OCI-M1 (cell line): ENCODE results near the gene STAC.
"Not testable (repeated sequence)": the region's sequence is repeated elsewhere in the genome, so short reads cannot be mapped to it uniquely, and the experiment has no call there.

Source experiments
- DNase-seq: peaks from one replicate; lab custom pipeline; 2025; lab: John Stamatoyannopoulos, UW

Gene STAC

GRCh38 chr3:36480911-36481648, 100.8 kb downstream of the STAC start:
- DNase-seq = no peak

GRCh38 chr3:36482256-36482655, 102.0 kb downstream of the STAC start:
- DNase-seq = peak; percentile 68

GRCh38 chr3:36482880-36483279, 102.6 kb downstream of the STAC start:
- DNase-seq = no peak

GRCh38 chr3:36483709-36484108, 103.4 kb downstream of the STAC start:
- DNase-seq = no peak

- no peak for DNase-seq
Measured at GRCh38 chr3:36484386-36484785, 104.1 kb downstream of the STAC start.

GRCh38 chr3:36486009-36486795, 105.9 kb downstream of the STAC start:
- no peak for DNase-seq

GRCh38 chr3:36487616-36488015, 107.3 kb downstream of the STAC start:
- DNase-seq = no peak

GRCh38 chr3:36488077-36488789, 107.9 kb downstream of the STAC start:
- no peak for DNase-seq

GRCh38 chr3:36489101-36489500, 108.8 kb downstream of the STAC start:
- no peak for DNase-seq

- DNase-seq = no peak
Measured at GRCh38 chr3:36489679-36490425, 109.5 kb downstream of the STAC start.

GRCh38 chr3:36493051-36493450, 112.7 kb downstream of the STAC start:
- DNase-seq = no peak

GRCh38 chr3:36494461-36495109, 114.3 kb downstream of the STAC start:
- DNase-seq = peak; percentile 12

- DNase-seq = peak; percentile 71
Measured at GRCh38 chr3:36496684-36497633, 116.7 kb downstream of the STAC start.

- DNase-seq = not testable (repeated sequence)
Measured at GRCh38 chr3:36500053-36500452, 119.7 kb downstream of the STAC start.

- no peak for DNase-seq
Measured at GRCh38 chr3:36501616-36502015, 121.3 kb downstream of the STAC start.

GRCh38 chr3:36505393-36505792, 125.1 kb downstream of the STAC start:
- no peak for DNase-seq

- no peak for DNase-seq
Measured at GRCh38 chr3:36511791-36512486, 131.6 kb downstream of the STAC start.

GRCh38 chr3:36512555-36512954, 132.3 kb downstream of the STAC start:
- DNase-seq = no peak

GRCh38 chr3:36514171-36514570, 133.9 kb downstream of the STAC start:
- no peak for DNase-seq

GRCh38 chr3:36519682-36520081, 139.4 kb downstream of the STAC start:
- DNase-seq = no peak
